GM08714 (cell line): ENCODE results near the gene KDM6B.

Experiments used
- H3K4me3 ChIP-seq: fragments of 200-500 bp; sonication (Bioruptor generic); 2 replicates; pipeline ENCODE4 v1.5.1; 2014; ENCODE audit warnings: mild to moderate bottlenecking, low read length, inconsistent platforms
- ZNF274 ChIP-seq: IDR thresholded peaks from 2 replicates; pipeline ENCODE4 v1.6.1; 2012; ENCODE audit warnings: mild to moderate bottlenecking, low read depth, low read length

KDM6B gene

DNA sequence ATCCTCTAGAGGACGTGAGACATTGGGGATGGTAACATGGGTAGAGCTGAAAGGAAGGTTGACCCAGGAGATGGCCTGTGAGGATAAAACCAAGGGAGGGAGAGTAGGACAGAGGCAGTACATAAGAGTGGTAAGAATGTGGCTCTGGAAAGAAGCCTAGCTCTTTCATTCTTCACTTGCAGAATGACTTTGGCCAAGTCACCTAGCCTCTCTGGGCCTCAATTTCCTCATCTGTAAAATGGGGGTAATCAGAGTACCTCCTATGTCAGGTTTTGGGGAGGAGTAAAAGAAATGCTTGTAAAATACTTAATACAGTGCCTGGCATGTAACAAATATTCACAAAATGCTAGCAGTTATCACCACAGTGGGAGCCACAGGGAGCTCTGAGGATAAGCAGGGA is 6.9 kb downstream of the KDM6B start:
- peak overlapping the region; percentile 70; the same call in 1 of the 2 replicates for H3K4me3 ChIP-seq
- TF ChIP-seq ZNF274: no peak

- peak overlapping the region; percentile 70 for H3K4me3 ChIP-seq
- no peak for TF ChIP-seq ZNF274
Observed at GRCh38 chr17:7841396-7841914, 7.4 kb downstream of the KDM6B start.

GRCh38 chr17:7841915-7842379 is 7.9 kb downstream of the KDM6B start:
- TF ChIP-seq ZNF274: no peak
- H3K4me3 ChIP-seq: peak overlapping the region; percentile 70

DNA sequence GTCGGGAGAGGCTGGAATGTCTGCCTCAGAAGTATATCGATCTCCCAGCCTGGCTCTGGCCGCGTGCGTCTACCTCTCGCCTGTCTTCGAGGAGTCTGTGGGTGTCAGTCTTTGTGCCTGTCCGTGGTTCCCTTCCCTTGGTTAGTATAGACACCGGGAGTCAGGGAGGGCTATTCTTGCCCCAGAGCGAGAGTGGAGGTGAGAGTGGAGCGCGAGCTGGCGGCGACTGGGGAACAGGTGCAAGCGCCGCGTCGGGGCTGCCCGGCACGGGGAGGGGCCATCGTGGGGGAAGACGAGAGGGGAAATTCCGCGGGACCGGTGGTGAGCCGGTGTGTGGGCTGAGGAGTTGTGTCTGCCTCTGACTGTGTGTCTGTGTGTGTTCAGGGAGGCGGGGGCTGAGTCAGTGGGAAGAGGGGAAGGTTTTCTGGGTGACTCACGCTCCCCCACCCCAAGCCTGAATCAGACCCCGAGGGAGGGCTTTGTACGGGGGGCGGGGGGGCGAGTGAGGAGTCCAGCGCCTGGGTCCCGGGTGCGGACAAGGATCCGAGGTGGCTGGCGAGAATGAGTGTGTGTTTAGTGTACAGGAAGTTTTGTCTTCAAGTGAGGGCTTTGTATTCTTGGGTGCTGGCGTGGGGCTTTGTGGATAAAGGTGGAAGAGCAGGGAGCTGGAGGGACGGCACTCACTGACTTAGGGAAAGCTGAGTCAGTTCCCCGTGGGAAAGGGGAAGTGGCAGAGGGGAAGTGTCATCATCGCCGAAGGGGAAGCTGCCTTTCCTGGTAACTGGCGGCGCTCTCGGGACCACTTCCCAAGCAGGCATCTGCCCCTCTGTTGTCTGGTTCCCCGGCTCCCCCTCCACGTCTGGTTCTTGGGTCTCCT is 8.6 kb downstream of the KDM6B start:
- H3K4me3 ChIP-seq: peak overlapping the region; percentile 70
- no peak for TF ChIP-seq ZNF274

GRCh38 chr17:7843257-7843535 is 9.2 kb downstream of the KDM6B start:
- peak overlapping the region; percentile 70 for H3K4me3 ChIP-seq
- no peak for TF ChIP-seq ZNF274

DNA sequence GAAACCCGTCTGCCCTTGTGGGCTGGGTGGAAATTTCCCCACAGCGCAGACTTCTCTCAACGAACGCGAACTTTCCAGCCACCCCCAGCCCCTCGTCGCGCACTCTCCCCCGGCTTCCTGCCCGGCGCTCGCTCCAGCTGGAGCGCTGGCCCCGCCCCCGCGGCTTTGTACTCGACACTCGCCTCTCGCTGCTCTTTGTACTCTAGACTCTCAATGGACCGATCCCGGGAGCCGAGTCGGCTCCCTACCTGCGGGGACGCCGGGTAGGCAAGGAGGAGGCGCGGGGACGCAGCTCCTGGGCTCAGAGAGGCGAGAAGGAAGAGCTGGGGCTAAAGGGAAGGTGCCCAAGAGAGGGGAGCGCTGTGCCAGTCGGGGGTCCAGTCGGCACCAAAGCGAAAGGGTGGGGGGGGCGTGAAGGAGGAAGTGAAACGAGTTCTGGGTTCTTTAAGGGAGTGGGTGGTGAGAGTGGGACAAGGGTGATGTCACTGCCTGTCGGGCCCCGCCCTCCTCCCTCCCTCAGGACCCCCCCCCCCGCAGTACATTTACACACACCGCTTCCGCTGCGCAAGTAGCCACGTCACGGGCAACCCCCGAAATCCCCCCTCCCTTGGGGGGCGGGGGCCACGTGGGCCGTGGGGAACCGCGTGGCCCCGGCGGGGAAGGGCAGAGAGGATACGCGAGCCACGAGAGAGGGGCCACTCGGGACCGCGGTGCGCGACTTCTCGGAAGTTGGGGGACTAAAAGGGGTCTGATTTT is 9.7 kb downstream of the KDM6B start:
- peak overlapping the region; percentile 88 for H3K4me3 ChIP-seq
- no peak for TF ChIP-seq ZNF274

DNA sequence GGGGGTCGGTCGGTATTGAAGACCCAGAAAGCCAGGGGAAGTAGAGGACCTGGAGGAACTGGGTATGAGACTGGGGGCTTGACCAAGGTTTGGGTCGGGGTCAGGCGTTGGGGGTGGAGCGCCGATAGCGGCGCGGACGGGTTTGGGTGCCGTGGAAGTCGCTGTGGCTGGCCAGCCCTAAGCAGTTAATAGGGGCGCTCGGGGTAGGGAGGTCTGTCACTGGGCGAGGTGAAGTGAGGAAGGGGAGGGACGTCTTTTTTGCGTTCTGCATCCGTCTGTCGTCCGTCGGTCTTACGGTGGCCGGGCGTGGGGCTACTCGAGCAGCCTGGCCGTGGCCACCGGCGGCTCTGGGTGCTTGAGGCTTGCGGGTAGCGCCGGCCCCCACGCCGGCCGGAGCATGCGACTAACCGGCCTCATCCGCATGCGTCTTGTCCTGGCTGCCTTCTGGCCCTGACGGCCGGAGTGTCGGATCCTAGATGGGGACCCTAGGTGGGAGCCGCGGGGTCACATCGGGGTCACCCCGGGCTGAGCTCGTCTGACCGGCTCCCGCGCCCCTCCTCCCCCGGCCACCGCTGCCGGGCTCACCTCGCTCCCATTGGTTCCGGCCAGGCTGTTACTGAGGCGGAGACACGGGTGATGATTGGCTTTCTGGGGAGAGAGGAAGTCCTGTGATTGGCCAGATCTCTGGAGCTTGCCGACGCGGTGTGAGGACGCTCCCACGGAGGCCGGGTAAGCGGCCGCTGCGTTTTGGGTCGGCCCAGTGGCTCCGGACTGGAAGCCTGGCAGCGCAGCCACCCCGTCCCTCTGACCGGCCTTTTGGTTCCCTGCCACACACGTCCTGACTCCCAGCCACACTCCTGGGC is 10.5 kb downstream of the KDM6B start:
- peak overlapping the region; percentile 88 for H3K4me3 ChIP-seq
- no peak for TF ChIP-seq ZNF274

DNA sequence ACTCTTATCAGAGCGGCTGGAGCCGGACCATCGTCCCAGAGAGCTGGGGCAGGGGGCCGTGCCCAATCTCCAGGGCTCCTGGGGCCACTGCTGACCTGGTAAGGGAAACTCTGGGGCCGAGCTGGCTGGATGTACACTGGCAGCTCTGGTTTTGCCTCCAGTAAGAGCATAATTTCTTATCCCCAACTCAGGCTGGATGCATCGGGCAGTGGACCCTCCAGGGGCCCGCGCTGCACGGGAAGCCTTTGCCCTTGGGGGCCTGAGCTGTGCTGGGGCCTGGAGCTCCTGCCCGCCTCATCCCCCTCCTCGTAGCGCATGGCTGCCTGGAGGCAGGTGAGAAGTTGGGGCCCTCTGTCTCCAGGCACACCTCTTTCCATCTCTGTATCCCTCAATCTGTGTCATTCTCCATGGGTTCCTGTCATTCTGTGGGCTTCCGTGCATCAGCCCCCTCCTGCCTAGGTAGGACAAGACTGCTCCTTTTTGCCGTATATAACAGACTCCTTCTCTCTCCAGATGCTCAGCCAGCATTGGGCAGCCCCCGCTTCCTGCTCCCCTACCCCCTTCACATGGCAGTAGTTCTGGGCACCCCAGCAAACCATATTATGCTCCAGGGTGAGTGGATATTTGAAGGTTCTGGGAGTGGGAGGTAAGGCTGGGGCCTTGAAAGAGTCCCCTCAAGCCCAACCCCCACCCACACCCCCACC is 11.5 kb downstream of the KDM6B start:
- H3K4me3 ChIP-seq: peak overlapping the region; percentile 88; the same call in 1 of the 2 replicates

DNA sequence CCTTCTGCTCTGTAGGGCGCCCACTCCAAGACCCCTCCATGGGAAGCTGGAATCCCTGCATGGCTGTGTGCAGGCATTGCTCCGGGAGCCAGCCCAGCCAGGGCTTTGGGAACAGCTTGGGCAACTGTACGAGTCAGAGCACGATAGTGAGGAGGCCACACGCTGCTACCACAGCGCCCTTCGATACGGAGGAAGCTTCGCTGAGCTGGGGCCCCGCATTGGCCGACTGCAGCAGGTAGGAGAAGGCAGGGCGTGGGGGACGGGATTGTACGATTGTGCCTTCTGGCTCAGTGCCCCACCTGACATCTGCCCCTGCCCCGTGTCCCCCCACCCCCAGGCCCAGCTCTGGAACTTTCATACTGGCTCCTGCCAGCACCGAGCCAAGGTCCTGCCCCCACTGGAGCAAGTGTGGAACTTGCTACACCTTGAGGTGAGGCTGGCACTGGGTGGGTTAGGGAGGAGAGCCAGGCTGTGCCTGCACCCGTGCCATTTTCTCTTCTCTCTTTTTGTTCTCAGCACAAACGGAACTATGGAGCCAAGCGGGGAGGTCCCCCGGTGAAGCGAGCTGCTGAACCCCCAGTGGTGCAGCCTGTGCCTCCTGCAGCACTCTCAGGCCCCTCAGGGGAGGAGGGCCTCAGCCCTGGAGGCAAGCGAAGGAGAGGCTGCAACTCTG is 12.2 kb downstream of the KDM6B start:
- no peak for TF ChIP-seq ZNF274
- no peak overlapping the region for H3K4me3 ChIP-seq

More for the DNA sequence above, 11.5 kb downstream of the KDM6B start:
- TF ChIP-seq ZNF274: no peak

DNA sequence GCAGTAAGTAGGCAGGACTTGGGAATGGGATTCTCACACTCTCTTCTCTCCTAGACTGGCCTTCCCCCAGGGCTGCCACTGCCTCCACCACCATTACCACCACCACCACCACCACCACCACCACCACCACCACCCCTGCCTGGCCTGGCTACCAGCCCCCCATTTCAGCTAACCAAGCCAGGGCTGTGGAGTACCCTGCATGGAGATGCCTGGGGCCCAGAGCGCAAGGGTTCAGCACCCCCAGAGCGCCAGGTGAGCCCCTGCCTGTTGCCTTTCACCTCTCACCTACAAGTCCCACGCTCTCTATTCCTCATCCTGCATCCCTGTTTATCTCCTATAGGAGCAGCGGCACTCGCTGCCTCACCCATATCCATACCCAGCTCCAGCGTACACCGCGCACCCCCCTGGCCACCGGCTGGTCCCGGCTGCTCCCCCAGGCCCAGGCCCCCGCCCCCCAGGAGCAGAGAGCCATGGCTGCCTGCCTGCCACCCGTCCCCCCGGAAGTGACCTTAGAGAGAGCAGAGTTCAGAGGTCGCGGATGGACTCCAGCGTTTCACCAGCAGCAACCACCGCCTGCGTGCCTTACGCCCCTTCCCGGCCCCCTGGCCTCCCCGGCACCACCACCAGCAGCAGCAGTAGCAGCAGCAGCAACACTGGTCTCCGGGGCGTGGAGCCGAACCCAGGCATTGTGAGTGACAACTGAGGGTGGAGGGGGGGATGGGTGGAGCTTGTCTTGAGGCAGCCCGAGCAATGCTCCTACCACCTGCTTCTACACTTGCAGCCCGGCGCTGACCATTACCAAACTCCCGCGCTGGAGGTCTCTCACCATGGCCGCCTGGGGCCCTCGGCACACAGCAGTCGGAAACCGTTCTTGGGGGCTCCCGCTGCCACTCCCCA is 13.0 kb downstream of the KDM6B start:
- H3K4me3 ChIP-seq: no peak overlapping the region
- TF ChIP-seq ZNF274: no peak

DNA sequence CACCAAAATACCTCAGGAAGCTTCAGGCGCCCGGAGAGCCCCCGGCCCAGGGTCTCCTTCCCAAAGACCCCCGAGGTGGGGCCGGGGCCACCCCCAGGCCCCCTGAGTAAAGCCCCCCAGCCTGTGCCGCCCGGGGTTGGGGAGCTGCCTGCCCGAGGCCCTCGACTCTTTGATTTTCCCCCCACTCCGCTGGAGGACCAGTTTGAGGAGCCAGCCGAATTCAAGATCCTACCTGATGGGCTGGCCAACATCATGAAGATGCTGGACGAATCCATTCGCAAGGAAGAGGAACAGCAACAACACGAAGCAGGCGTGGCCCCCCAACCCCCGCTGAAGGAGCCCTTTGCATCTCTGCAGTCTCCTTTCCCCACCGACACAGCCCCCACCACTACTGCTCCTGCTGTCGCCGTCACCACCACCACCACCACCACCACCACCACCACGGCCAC is 14.1 kb downstream of the KDM6B start:
- no peak for TF ChIP-seq ZNF274
- H3K4me3 ChIP-seq: no peak overlapping the region

- TF ChIP-seq ZNF274: no peak
Observed at GRCh38 chr17:7848739-7849129, 14.7 kb downstream of the KDM6B start.

More at GRCh38 chr17:7848739-7849129, 14.7 kb downstream of the KDM6B start:
- no peak overlapping the region for H3K4me3 ChIP-seq
